Left ventricle myocardium superior (tissue), 1 donor: ENCODE data around the gene OCSTAMP. TPM values are rescaled to one million over a fixed set of nuclear protein-coding genes. Genes with fewer than 3 reads are reported as not detected.

Source experiments
- ATAC-seq: fragments of 200-7000 bp; cut with Tn5 transposase; one replicate; pipeline ENCODE4 v1.9.1; 2020; ENCODE audit warnings: mild to moderate bottlenecking, moderate library complexity
- DNase-seq: peaks from one replicate; pipeline ENCODE4 v3.0.0-alpha.2; 2020
- intact Hi-C: fragments of 100-400 bp; cut with micrococcal nuclease; formaldehyde crosslinking; loops from one replicate; pipeline ENCODE4 v1.11.0; 2022
- total RNA-seq: library from RNA; stranded (reverse); fragmentation: NEBNext Ultra II Directional; extraction: Animal tissue kit (Norgen Biotek cat#: 25700); gene quantifications from one replicate; pipeline ENCODE4 v1.2.1, GENCODE V29; 2021
- donor health status: DM: no; HTN: yes; CAD: no; lungs with severe emphysema.

OCSTAMP gene
- total RNA-seq, 1 donor from 2014 or later, result not detected

DNA sequence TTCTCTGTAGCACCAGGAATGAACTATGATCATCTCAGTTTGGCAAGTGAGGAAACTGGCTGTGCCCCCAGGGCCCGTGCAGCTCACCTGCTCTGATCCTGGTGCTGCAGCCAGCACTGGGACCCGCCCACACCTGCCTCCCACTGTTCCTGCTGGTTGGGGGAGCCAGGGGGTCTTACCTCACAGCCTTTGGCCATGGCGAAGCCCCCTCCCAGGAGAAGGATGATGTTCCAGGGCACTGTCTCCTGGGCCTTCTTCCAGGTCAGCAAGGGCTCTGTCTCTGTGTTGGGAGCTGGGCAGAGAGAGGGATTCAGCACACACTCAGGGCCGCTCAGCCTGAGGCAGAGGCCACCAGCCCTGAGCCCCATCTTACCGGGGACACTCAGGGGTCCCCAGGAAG lies 24.9 kb upstream of the OCSTAMP start:
- DNase-seq (no peak), ATAC-seq (no peak)
- intact Hi-C loops, result no loop called here

DNA sequence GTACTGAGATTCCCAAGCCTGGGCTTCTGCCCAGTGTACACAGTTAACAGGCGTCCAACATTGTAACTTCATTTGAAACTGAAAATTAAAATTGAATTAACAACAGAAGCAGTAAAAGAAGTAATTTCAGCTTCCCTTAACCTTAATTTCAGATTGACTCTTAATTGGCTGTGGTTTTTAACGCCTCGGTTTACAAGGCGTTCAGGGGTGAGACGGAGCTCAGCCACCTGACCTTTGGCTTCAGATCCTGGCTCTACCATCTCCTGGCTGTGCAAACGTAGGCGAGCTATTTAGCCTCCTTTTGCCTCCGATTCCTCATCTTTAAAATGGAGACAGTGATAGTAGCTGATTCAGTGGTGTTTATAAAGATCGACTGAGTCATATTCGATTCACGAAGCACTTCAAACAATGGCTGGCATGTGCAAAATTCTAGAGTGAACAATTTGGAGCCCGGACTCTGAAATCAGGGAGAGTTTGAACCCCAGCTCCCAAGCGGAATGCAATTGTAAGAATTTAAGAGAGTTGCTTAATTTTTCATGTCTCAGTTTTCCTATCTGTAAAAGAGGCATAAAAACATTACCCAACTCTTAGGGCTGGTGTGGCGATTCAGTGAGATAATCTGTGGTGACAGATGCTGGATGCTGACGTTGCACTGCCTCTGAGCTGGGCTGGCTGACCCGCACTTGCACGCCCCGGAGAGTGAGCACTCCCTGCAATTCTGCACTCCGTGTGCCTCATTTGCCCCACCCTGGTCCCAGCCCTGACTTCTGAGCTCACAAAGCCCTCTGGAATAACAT lies 23.5 kb upstream of the OCSTAMP start:
- intact Hi-C loops, result no loop called here
- DNase-seq (no peak), ATAC-seq (no peak)

DNA sequence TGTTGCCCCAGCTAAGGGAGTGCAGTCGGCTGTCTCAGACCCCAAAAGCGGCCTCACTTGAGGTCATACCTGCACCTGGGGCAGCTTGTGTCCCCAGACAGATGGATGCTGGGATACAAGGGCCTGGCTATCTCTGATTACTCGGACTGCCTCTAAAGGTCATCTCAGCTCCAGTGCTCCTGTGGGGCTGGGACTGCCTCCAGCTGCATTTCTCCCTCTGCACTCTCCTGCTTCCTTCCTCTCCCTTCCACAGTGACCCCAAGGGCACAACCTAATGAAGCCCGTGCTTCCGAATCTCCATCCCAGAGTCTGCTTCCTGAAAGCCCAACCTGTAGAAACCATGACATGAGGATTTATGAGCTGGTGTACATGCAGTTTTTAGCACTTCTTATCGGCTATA lies 22.8 kb upstream of the OCSTAMP start:
- intact Hi-C loops, result no loop called here
- DNase-seq, result no peak
- no peak for ATAC-seq

DNA sequence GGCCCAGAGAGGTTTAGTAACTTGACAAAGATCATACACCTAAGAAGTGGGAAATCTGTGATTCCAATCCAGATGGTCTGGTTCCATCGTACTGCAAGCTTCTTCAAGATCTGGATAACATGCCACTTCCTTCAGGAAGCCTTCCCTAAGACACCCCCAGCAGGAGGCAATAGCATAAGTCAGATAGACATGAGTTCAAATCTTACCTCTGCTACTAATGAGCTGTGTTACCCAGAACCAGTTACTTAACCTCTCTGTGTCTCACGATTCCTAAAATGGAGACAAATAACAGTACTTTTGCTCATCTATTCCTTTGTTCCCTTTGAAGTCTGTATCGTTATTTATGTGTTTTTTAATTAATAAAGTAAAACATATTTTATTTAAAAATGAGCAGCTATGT lies 22.3 kb upstream of the OCSTAMP start:
- DNase-seq (no peak), ATAC-seq (no peak)
- intact Hi-C loops, result no loop called here

DNA sequence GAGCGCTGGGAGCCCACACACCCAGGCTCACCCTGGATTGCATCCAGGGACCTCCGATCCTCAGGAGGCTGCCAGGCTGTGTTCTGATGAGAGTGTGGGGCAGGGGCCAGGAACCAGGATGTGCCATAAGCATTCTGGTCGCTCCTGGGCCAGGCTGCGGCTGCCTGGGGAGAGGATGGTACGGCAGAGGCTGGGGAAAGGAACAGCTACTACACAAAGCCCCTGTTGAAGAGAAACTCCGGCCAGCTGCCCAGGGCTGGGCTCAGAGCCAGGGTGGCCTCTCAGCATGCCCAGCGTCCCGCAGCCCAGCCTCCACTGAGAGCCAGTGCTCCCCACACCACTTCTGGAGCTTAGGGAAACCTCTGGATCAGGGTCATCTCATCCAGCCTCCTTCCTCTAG lies 21.7 kb upstream of the OCSTAMP start:
- DNase-seq (peak; percentile 75), ATAC-seq (peak; percentile 76)
- intact Hi-C loops, result no loop called here

DNA sequence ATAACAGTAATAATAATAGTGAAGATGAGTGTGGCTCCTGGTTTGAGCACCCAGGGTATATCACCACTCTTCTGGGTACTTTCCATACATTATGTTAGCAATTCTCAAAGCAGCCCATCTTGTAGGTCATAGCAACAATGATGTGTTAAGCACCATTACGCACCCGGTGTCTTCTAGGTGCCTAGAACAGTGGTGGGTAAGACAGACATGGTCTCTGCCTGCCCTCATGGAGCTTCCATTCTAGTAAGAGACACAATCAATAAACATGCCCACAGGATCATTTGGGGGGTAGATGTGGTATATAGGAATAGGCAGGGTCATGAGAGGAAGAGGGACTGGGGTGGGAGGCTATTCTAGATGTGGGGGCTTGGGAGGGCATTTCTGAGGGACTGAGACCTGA lies 21.0 kb upstream of the OCSTAMP start:
- intact Hi-C loops, result no loop called here
- ATAC-seq, result no peak
- DNase-seq, result no peak

DNA sequence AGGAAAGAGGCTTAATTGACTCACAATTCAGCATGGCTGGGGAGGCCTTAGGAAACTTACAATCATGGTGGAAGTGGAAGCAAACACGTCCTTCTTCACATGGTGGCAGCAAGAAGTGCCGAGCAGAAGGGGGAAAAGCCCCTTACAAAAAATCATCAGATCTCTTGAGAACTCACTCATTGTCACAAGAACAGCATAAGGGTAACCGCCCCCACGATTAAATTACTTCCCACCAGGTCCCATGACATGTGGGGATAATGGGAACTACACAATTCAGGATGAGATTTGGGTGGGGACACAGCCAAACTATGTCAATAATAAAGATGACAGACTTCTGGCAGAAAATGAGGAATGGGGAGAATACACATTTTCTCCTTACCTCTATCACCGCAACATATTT lies 20.5 kb upstream of the OCSTAMP start:
- ATAC-seq, result no peak
- intact Hi-C loops, result no loop called here
- no peak for DNase-seq

DNA sequence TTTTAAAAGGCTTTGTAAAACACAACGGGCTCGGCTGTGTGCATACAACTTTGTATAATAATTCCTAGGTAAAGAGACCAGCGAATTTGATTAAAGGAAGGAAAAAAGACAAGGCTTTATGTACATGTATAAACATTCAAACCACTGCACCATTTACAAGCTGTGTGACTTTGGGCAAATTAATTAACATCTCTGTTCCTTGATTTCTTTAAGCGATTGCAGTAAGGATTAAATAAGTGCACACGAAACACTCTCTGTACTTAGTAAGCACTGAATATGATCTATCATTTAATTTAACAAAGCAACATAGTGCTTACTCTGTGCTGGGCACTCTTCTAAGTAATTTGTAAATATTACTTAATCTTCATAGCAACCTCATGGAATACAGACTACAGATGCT lies 19.5 kb upstream of the OCSTAMP start:
- DNase-seq, result no peak
- ATAC-seq, result no peak
- intact Hi-C loops, result no loop called here

DNA sequence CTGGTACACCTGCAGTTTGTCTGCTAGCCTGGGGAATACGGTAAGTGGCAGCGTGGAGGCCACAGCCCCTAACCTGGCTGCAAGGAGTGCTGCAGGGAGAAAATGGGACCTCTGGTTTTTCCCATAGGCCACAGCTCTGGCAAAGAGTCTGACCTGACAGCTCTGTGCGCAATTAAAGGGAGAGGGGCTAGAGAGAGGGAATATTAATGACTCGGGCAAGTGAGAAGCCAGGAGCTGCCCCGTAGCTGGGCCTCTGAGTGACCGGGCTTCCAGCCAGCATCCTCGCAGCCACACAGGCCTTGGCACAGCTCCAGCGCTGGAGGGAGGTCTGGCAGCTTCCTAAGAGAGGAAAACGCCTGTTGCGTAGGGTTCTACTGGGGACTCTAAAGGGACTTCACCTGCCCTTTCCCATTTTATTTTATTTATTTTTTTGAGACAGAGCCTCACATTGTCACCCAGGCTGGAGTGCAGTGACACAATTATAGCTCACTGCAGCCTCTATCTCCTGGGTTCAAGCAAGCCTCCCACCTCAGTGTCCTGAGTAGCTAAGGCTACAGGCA lies 18.2 kb upstream of the OCSTAMP start:
- intact Hi-C loops, result no loop called here
- peak; percentile 93 for DNase-seq

DNA sequence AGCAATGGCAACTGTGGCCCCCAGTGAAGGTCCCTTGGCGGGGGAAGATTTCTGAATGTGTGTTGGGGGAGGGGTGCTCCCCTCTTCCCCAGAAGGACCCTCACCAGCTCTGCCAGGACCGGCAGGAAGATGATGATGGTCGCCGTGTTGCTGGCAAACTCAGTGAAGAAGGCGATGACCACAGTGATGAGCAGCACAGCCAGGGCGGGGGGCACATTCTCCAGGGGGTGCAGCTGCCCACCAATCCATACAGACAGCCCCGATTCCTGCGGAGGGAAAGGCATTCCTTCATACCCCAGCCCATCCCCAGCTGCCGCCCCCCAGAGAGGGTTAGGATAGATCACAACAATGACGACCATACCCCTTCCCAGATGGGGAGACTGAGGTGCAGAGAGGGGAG lies 15.7 kb upstream of the OCSTAMP start:
- DNase-seq (no peak), ATAC-seq (no peak)
- intact Hi-C loops, result no loop called here

More for the DNA sequence above, 18.2 kb upstream of the OCSTAMP start:
- peak; percentile 86 for ATAC-seq

DNA sequence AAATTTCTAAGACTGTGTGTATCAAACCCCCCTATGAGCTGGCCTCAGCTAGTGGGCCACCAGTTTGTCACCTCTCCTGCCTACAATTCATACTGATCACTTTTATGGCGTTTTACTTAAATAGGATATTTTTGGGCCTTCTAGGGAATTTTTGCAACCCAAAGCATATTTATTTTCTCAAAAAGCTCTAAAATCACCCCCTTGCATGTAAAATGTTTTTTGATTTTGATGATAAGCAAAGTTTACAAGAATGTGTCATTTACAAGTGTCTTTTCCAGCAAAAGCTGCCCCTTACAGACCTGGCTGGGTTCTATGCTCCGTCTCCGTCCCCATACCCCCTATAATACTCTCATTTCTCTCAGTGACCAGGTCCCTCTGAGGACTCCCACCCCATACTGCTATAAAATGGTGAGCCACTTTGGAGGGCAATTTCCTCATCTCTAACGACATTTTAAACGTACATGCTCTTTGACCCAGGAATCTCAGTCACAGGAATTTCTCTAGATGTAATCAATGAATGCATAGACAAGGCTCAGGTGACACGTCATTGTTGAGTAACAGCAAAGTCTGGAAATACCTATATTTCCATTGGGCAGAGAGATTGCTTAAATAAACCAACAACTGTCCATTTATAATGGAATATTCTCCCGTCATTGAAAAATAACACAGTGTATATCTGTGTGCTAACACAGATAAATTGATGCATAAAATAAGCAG lies 13.9 kb upstream of the OCSTAMP start:
- DNase-seq, result no peak
- ATAC-seq, result no peak
- intact Hi-C loops, result no loop called here

DNA sequence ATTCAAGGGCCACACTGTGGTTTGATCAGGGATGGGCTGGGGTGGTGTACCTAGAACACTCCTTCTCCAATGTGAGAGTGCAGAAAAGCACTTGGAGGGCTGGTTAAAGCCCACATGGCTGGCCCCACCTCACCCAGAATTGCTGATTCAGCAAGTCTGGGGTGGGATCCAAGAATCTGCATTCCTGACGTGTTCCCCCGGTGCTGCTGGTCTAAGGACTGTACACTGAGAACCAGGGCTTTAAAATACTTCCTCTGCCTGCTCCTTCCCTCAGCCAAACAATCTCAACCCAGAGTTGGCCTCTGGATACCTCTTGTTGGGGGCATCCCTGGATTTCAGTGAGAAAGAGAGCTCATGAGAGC lies 13.4 kb upstream of the OCSTAMP start:
- intact Hi-C loops, result no loop called here
- DNase-seq (no peak), ATAC-seq (no peak)

DNA sequence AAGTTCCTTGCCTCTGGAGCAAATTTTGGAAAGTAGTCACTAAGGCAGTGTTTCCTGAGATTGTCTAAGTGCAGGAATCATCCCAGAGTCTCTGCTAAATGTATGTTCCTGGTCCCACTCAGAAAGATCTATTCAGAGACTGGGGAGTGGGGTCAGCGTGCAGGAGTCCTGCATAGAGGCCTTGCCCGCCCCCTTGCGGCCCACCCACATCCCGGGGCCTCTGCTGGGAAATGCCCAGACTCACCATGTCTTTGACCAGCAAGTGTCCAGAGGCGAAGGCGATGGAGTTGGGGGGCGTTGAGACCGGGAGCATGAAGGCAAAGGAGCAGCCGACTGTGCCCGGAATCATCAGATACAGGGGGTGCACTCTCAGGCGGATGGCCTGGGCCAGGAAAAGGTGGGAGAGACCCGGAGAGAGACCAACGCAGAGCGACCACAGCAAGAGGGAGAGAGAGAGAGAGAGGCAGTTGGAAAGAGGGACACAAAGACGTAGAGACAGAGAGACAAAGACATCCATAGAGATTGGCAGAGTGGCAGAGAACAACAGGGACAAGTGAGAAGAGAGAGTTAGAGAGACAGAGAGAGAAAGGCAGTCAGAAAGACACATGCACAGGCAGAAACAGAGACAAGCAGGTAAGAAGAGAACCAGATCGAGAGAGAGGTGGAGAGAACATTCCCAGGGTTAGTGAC lies 12.9 kb upstream of the OCSTAMP start:
- intact Hi-C loops, result no loop called here
- ATAC-seq (no peak), DNase-seq (no peak)

DNA sequence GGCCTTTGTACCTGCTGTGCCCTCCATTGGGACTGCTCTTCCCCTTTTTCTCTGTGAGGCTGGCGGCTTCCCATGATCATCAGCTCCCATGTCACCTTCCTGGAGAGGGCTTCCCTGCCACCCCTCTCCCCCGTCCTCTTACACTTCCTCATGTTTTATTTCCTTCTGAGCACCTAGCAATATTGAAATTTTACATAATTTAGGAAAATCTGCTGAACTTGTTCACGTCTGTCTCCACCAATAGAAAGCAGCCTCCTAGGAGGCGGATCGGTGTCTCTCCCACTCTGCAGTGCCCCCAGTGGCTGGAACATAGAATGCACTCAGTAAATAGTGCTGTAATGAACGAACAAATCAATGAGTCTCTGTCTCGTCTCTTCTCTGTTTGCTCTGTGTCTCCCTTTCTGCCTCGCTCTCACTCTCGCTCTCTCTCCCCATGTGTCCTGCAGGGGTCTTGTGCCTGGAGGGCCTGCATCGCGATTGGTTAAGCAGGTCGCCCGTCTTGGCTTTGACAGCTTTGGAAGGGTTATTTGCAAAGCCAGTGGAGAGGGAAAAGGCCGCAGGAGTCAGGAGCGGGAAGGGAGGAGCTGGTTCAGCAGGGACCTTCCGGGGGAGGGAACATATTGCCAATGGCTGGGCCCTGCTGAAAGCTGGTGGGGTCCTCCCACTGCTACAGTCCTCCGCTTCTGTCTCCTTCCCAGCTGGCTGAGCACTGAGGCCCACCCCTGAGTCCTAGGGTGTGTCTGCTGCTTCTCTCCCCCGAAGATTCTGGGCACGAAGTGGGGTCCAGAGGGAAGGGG lies 12.1 kb upstream of the OCSTAMP start:
- intact Hi-C loops, result no loop called here
- DNase-seq, result peak; percentile 54
- ATAC-seq, result peak; percentile 91

DNA sequence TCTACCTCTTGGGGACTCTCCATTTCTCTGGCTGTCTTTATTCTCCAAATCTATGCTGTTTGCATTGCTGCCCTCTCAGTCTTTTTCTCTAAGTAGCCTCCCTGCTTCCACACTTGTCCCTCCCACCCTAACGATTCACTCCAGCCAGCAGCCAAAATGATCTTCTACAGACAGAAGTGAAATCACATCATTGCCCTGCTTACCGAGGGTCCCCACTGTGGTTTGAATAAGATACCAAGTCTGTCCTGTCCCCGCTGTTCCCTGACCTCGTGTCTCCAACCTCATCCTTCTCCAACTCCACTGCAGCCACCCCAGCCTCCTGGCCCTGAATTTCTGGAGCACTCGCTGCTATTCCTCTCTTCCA lies 11.5 kb upstream of the OCSTAMP start:
- intact Hi-C loops, result no loop called here
- ATAC-seq (no peak), DNase-seq (no peak)

DNA sequence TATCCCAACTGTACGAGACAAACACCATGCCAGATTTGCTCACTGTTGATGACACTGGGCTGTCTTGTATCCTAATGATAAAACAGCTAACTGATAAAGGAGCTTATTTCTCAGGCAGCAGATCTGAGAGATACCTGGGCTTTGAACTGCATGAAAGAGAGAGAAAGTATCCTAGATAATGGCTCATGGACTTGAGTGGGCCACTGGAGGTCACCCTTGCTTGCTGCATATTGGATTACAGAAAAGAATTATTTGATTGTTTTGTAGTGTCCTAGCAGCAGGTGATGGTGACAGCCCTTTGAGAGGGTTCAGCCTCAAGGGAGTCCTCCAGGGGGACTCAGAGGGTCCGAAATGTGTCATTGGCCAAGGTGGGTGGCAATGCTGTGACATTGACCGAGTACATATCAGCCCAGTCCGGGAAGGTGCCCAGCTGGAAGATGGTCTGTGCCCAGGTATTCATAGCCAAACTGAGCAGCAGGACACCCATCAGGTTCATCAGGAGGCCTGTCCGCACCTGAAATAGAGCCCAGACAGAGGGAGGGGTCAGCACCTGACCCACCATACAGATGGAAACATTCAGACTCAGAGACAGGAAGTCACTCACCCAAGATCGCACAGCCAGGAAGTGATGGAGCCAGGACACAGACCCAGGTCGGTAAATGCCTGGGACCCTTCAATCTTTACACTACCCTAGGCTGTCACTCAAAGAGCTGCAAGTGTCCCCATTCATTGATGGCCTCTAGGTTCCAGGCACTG lies 9.4 kb upstream of the OCSTAMP start:
- ATAC-seq (no peak), DNase-seq (no peak)
- intact Hi-C loops, result no loop called here

DNA sequence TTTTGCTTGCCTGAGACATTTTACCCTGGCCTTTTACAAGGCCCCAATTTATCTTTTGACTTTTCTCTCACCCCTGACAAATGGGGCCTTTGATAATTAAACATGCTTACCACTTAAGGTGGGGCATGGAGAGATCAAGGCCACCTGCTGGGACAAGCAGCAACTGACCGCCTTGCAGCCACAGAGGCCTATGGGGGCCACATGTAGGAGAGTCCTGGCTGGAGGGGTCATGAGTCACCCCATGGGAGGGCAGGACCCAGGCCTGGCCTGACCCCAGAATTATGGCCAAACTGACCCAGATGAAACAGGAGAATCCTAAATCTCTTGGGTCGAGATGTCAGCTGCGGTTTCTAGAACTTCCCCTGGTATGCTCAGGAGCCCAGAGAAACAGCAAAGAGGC lies 8.5 kb upstream of the OCSTAMP start:
- intact Hi-C loops, result no loop called here
- DNase-seq (no peak), ATAC-seq (no peak)

DNA sequence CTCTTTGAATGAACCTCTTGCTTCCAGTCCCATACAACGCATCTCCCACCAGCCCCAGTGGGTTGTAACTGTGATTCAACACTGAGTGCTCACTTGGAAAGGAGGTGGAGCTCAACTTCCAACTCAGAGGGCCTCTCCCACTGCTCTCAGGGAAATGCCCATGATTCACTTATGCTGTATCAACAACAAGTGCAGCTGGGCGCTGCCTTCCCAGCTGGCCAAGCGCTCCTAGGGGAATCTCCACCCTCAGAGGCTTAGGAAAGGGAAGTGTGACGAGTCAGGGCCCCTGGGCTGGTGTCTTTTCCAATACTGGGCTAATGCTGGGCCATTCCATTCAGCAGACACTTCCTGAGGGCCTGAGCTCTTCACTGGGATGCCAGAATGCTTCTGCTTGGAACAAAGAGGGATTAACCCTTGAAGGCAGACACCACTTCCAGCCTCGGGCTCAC lies 8.1 kb upstream of the OCSTAMP start:
- DNase-seq (no peak), ATAC-seq (peak; percentile 24)
- intact Hi-C loops, result no loop called here
